NAMALWA (cell line): ENCODE data around the gene JAKMIP1.
A peak's percentile ranks its signal among the peaks of the same experiment; 100 is the strongest.

Experiments used
- DNase-seq: peaks from one replicate; pipeline ENCODE4 v3.0.0-alpha.2; 2015; ENCODE audit warnings: low spot score

The JAKMIP1 gene

GRCh38 chr4:6095023-6095752 is 105.2 kb downstream of the JAKMIP1 start:
- no peak for DNase-seq

- no peak for DNase-seq
These were observed 106.7 kb downstream of the JAKMIP1 start for GRCh38 chr4:6093671-6094070.

- no peak for DNase-seq
These were observed 107.4 kb downstream of the JAKMIP1 start for GRCh38 chr4:6092971-6093370.

DNA sequence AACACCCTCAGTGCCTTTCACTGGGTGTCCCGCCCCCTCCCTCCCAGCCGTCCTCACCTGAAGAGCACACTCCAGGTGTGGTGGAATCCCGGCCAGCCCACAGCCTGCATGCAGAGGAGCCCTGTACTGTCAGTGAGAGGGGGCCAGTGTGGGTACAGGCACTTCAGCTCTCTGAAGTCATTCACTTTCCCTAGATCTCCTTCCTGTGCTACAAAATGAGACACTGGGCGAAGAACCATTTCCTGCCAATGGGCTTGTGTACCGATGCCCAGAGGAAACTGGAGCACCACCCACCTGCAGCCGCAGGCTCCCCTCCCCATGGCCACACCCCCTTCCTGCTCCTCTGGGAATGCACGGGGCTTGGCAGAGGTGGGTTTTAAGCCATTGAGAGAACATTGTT is 108.2 kb downstream of the JAKMIP1 start:
- DNase-seq = no peak

- no peak for DNase-seq
These were observed 109.4 kb downstream of the JAKMIP1 start for GRCh38 chr4:6090931-6091330.

DNA sequence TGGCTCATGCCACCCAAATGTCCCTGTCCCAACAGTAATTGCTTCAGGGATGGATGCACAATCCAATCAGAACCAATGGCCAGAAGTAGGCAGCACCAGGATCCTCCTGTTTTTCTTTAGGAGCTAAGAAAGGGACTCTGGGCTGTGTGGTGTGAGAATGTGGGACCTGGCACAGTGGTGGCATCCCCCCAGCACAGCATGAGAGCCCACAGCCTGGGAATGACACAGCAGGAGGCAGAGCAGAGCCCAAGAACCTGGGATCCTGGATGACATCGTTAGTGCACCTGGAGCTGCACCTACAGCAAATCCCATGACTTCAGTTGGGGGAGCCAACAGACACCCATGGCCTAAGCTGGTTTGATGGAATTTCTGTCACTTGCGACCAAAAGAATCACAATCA is 111.4 kb downstream of the JAKMIP1 start:
- DNase-seq = no peak

GRCh38 chr4:6087669-6088341 is 112.5 kb downstream of the JAKMIP1 start:
- DNase-seq = no peak

- no peak for DNase-seq
These were observed 113.5 kb downstream of the JAKMIP1 start for GRCh38 chr4:6086846-6087245.

GRCh38 chr4:6085691-6086628 is 114.4 kb downstream of the JAKMIP1 start:
- no peak for DNase-seq

DNA sequence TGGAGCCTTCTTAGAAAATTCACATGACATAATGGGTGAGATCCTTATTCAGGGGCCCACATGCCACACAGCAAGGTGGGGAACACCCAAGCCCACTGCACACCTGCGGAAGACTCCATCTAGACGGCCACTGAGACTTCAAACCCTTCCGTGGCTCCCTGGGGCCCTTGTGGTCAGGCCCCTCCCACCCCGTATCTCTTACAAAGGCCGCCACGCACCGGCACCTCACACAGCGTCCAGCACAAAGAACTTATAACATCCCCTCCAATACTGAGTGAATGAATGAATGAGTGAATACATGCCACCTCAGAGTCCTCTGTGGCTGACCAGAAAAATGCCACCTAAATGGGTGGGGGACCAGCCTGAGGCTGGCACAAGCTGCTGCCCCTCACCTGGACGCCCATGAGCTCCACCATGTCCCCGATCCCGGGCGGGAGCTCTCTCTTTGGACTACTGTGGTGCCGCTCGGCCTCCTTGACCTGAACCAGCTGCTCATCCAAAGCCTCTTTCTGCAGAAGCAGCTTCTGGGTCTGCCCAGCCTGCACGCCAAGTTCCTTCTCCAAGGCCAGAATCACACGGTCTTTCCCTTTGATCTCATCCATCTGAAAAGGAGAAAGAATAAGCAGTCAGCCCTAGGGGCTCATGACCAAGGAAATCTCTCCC is 115.2 kb downstream of the JAKMIP1 start:
- no peak for DNase-seq

- DNase-seq = no peak
These were observed 120.4 kb downstream of the JAKMIP1 start for GRCh38 chr4:6079965-6080364.

DNA sequence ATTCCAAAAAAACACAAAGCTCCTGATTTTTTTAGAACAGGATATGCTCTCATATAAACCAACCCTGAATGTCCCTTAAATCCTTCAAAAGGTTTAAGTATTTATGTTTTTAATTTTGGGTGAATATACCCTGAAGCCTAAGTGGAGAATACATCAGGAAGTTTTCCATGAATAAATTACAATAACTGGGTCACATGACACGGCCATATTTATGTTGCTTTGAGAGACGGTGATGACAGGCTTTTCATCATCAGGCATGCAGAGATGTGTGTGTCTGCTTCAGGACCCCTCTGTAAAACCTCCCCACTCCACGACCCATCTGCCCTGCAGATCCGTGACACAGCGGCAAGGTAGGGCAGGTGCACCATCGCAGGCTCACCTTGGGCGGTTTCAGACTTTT is 121.8 kb downstream of the JAKMIP1 start:
- no peak for DNase-seq

GRCh38 chr4:6076391-6076790 is 124.0 kb downstream of the JAKMIP1 start:
- peak; percentile 28 for DNase-seq

DNA sequence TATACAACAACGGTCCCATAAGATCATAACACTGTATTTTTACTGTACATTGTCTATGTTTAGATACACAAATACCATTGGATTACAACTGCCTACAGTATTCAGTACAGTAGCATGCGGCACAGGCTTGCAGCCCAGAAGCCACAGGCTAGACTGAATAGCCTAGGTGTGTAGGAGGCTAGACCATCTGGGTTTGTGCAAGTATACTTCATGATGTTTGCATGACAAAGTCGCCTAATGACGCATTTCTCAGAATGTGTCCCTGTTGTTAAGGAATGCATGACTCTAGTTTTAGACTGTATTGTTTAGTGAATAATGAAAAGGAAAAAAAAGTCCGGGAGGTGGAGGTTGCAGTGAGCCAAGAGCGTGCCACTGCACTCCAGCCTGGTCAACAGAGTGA is 125.6 kb downstream of the JAKMIP1 start:
- DNase-seq = no peak

DNA sequence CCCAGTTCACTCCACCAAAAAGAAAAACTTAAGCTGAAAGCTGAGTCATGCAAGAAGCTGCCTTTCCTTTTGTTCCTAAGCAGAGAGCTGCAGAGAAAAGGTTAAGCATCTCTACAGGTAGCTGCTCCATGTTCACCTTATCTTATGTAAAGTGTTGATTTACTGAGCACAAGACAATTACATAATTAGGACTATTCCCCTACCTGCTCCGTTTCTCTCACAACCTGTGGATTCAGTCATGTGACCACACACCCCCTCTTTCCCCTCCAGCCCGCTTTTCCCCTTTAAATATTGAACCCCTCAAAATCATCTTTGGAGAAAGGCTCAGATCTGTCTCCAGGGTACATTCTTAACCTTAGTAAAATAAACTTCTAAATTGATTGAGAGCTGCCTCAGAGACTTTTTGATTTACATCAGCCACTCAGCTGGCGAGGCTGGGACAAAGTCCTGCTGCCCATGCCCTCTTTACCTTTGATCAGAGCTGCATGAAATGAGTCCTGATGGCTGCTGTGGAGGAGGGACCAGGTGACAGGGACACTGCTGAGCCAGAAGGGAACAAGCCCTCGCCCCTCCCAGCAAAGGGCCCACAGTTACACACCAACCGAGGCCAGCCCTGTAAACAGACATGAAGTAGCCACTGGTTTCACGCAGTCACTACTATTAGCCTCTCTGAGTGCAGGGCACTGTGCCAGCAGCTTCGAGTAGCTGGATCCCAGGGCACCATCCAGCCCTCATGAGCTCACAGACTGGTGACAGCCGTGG is 128.2 kb downstream of the JAKMIP1 start:
- no peak for DNase-seq

- no peak for DNase-seq
These were observed 129.0 kb downstream of the JAKMIP1 start for GRCh38 chr4:6071191-6071958.

DNA sequence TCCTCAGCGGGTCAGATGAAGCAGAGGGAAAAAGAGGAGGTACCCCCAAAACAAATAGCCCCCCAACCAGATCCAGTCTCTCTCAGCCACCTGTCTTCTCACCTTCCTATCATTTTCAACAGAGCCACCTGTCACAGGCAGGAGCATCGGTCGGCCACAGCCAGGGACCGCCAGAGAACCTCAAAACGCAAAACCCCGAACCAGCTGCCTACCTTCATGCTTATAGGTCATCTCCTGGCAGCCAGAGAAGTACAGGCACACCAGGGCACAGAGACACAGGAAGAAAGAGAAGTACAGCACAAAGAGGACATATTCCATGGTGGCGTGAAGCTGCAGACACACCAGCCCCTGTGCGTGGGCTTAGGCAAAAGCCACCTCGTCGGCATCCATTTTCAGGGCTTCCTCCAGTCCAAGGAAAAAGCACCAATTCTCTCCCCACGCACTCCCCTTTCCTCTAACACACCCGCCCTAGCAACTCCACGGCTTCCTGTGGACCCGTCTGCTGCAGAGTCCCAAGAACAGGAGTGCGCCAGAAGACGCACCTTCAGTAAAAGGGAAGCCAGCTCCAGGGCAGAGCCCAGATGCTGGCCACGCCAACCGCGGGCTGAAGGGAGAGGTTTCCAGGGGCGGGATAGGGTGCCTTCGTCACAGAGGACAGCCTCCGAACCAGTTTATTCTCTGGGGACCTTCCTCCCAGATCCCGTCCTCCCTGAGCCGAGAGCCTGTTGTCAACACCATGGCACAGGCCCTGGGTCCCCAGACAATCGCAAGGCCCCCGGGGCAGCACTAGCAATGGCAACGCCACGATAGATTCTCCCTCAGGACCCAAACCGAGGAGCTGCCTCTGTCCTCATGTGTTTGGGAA is 130.3 kb downstream of the JAKMIP1 start:
- no peak for DNase-seq

DNA sequence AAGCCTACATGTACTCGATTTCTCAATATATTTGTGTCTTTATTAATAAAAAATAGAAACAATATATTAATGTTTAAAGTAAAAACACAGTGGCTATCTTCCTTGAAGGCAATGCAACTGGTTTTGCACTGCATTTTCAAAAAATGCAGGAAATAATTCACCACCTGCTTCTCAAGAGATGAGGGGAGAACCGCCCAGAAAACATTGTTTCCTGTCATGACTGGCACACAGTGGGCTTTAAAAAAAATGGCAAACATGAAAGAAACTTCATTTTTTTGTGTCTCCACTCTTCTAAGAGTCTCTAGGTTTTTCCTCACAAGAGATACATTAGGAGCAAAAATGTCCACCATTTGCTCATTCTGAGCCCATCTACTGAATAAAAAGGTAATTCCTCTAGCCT is 131.4 kb downstream of the JAKMIP1 start:
- no peak for DNase-seq

DNA sequence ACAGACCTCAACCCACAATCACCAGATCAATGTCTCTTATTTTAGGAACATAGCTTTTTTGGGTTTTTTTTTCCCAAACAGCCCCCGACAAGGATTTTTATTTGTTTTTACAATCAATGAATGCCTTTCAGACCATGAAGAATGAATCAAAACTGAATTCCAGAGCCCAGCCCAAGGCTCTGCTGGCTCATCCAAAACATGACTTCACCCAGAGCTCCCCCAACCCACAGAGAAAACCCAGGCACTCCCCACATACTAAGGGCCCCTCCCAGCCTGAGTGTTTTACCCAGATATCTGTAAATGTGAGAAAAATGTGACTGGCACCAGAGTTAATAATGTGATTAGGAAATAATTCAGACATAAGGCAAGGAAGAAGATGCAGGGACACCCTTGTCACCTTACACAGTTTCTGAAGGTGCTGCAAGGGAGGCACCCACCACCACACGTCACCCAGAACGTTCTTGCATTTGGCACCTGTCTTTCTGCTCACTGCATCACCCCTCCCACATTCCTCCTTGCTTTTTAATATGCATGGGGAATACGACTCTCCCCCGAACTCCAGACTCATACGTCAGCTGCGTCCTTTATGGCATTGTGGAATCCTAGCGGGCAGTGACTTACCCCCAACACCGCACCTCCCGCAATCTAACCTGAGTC is 134.3 kb downstream of the JAKMIP1 start:
- no peak for DNase-seq
